ENCODE data around the gene FAM53B. TPM values are rescaled to one million over a fixed set of nuclear protein-coding genes. Genes with fewer than 3 reads are reported as not detected.

FAM53B gene
- polyA plus RNA-seq, 1 donor = 21.3 TPM

- WGBS (ENCODE audit: insufficient coverage, low lambda C conversion rate) = no CpG with 5 or more reads among the region's 13 CpGs
- no peak overlapping the region for H3K4me3 ChIP-seq (ENCODE audit: low read length)
- peaks cover 2% of the 10 kb centered on the region for H3K9me3 ChIP-seq (ENCODE audit: control insufficient read depth, low read depth, low read length)
- H3K27me3 ChIP-seq (ENCODE audit: control insufficient read depth, insufficient read depth, low read length) = no peaks in the 10 kb centered on the region
- H3K36me3 ChIP-seq (ENCODE audit: control insufficient read depth, insufficient read depth, low read length) = peaks cover 21% of the 10 kb centered on the region
- peaks cover 63% of the 10 kb centered on the region for H3K4me1 ChIP-seq (ENCODE audit: control insufficient read depth, insufficient read depth, low read length)
- DNase-seq = no peak
- peak overlapping the region; percentile 53 for H3K27ac ChIP-seq (ENCODE audit: low read length)
These were observed 98.6 kb downstream of the FAM53B start for GRCh38 chr10:124645467-124646095.

- Histone ChIP-seq H3K27me3 (ENCODE audit: control insufficient read depth, insufficient read depth, low read length) (no peaks in the 10 kb centered on the region), H3K27ac (ENCODE audit: low read length) (no peak overlapping the region), H3K9me3 (ENCODE audit: control insufficient read depth, low read depth, low read length) (peaks cover 2% of the 10 kb centered on the region), H3K4me1 (ENCODE audit: control insufficient read depth, insufficient read depth, low read length) (peaks cover 56% of the 10 kb centered on the region), H3K4me3 (ENCODE audit: low read length) (no peak overlapping the region), H3K36me3 (ENCODE audit: control insufficient read depth, insufficient read depth, low read length) (peaks cover 22% of the 10 kb centered on the region)
- WGBS (ENCODE audit: insufficient coverage, low lambda C conversion rate) = 100% methylated on average over 1 of the region's 10 CpGs
- no peak for DNase-seq
These were observed 99.3 kb downstream of the FAM53B start for GRCh38 chr10:124644771-124645415.

DNA sequence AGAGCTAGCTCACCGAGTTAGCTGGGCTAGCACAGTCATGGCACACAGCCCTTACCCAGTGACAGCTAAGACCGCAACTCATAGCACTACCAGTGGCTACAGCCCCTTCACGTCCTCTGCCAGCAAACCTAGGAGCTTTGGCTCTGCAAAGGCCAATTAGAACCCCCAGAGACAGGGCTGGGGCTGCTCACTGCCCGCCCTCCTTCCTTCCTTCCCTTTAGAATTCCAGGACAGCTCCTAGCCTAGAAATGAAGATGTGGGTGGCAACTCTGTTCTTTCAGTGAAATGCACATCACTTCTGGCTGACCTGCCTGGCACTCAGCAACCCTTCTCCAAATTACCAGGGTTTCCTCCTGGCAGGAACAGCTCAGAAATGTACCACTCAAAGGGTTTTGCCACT, 99.9 kb downstream of the FAM53B start:
- Histone ChIP-seq H3K9me3 (ENCODE audit: control insufficient read depth, low read depth, low read length) (peaks cover 2% of the 10 kb centered on the region), H3K4me3 (ENCODE audit: low read length) (no peak overlapping the region), H3K27ac (ENCODE audit: low read length) (no peak overlapping the region), H3K36me3 (ENCODE audit: control insufficient read depth, insufficient read depth, low read length) (peaks cover 27% of the 10 kb centered on the region), H3K4me1 (ENCODE audit: control insufficient read depth, insufficient read depth, low read length) (peaks cover 50% of the 10 kb centered on the region), H3K27me3 (ENCODE audit: control insufficient read depth, insufficient read depth, low read length) (no peaks in the 10 kb centered on the region)
- DNase-seq = no peak
- WGBS (ENCODE audit: insufficient coverage, low lambda C conversion rate) = no CpG with 5 or more reads among the region's 4 CpGs

GRCh38 chr10:124643330-124644009, 100.7 kb downstream of the FAM53B start:
- H3K27ac ChIP-seq (ENCODE audit: low read length) = no peak overlapping the region
- no CpG with 5 or more reads among the region's 30 CpGs for WGBS (ENCODE audit: insufficient coverage, low lambda C conversion rate)

GRCh38 chr10:124642088-124642710, 102.0 kb downstream of the FAM53B start:
- Histone ChIP-seq H3K27me3 (ENCODE audit: control insufficient read depth, insufficient read depth, low read length) (no peaks in the 10 kb centered on the region), H3K27ac (ENCODE audit: low read length) (no peak overlapping the region), H3K4me1 (ENCODE audit: control insufficient read depth, insufficient read depth, low read length) (peaks cover 30% of the 10 kb centered on the region), H3K4me3 (ENCODE audit: low read length) (no peak overlapping the region), H3K36me3 (ENCODE audit: control insufficient read depth, insufficient read depth, low read length) (peaks cover 38% of the 10 kb centered on the region), H3K9me3 (ENCODE audit: control insufficient read depth, low read depth, low read length) (peaks cover 2% of the 10 kb centered on the region)
- DNase-seq = no peak
- WGBS (ENCODE audit: insufficient coverage, low lambda C conversion rate) = 93% methylated on average over 3 of the region's 20 CpGs

More at GRCh38 chr10:124643330-124644009, 100.7 kb downstream of the FAM53B start:
- H3K27me3 ChIP-seq (ENCODE audit: control insufficient read depth, insufficient read depth, low read length) = no peaks in the 10 kb centered on the region
- H3K4me1 ChIP-seq (ENCODE audit: control insufficient read depth, insufficient read depth, low read length) = peaks cover 43% of the 10 kb centered on the region
- peaks cover 2% of the 10 kb centered on the region for H3K9me3 ChIP-seq (ENCODE audit: control insufficient read depth, low read depth, low read length)
- DNase-seq = no peak
- H3K36me3 ChIP-seq (ENCODE audit: control insufficient read depth, insufficient read depth, low read length) = peaks cover 32% of the 10 kb centered on the region
- H3K4me3 ChIP-seq (ENCODE audit: low read length) = no peak overlapping the region

- Histone ChIP-seq H3K4me1 (ENCODE audit: control insufficient read depth, insufficient read depth, low read length) (peaks cover 23% of the 10 kb centered on the region), H3K4me3 (ENCODE audit: low read length) (no peak overlapping the region), H3K9me3 (ENCODE audit: control insufficient read depth, low read depth, low read length) (peaks cover 2% of the 10 kb centered on the region), H3K27me3 (ENCODE audit: control insufficient read depth, insufficient read depth, low read length) (no peaks in the 10 kb centered on the region), H3K36me3 (ENCODE audit: control insufficient read depth, insufficient read depth, low read length) (peaks cover 41% of the 10 kb centered on the region), H3K27ac (ENCODE audit: low read length) (peak overlapping the region; percentile 49)
- WGBS (ENCODE audit: insufficient coverage, low lambda C conversion rate) = no CpG with 5 or more reads among the region's 15 CpGs
- no peak for DNase-seq
These were observed 102.7 kb downstream of the FAM53B start for GRCh38 chr10:124641282-124642087.

DNA sequence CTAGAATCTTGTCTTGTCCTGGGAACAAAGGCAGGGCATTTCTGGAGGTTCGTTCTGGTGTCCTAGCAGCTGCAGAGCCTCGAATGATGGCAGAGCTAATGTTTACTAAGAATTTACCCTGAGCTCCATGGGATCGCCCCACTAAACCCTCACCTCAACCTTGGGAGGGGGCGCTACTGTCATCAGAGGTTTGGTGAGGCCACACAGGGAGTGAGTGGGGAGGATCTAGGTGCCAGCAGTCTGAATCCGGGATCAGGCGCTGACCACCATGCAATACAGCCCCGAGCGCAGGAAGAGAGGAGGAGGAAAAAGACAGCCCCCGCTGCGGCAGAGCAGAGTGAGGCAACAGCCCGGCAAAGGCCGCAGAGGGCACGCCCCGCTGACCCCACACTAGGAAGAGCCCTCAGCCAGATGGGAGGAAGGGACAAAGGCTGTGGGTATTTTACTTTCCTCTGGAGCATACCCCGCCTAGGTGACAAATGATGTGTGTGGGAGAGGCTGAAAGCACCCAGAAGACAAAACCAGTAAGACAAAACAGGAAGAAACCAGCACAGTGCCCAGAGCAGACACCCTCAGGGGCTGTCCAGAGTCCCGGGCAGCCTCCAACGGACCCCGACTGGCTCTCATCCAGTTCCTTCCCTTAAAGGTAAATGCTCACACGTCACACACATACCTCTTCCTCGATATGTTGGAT, 103.5 kb downstream of the FAM53B start:
- WGBS (ENCODE audit: insufficient coverage, low lambda C conversion rate) = no CpG with 5 or more reads among the region's 20 CpGs
- H3K4me1 ChIP-seq (ENCODE audit: control insufficient read depth, insufficient read depth, low read length) = peaks cover 15% of the 10 kb centered on the region

GRCh38 chr10:124640056-124640455, 104.1 kb downstream of the FAM53B start:
- WGBS (ENCODE audit: insufficient coverage, low lambda C conversion rate) = no CpG with 5 or more reads among the region's 7 CpGs
- Histone ChIP-seq H3K27ac (ENCODE audit: low read length) (no peak overlapping the region), H3K27me3 (ENCODE audit: control insufficient read depth, insufficient read depth, low read length) (no peaks in the 10 kb centered on the region), H3K4me1 (ENCODE audit: control insufficient read depth, insufficient read depth, low read length) (peaks cover 12% of the 10 kb centered on the region), H3K36me3 (ENCODE audit: control insufficient read depth, insufficient read depth, low read length) (peaks cover 41% of the 10 kb centered on the region), H3K4me3 (ENCODE audit: low read length) (no peak overlapping the region), H3K9me3 (ENCODE audit: control insufficient read depth, low read depth, low read length) (peaks cover 2% of the 10 kb centered on the region)
- no peak for DNase-seq

More for the DNA sequence above, 103.5 kb downstream of the FAM53B start:
- DNase-seq = no peak
- peaks cover 41% of the 10 kb centered on the region for H3K36me3 ChIP-seq (ENCODE audit: control insufficient read depth, insufficient read depth, low read length)
- no peaks in the 10 kb centered on the region for H3K27me3 ChIP-seq (ENCODE audit: control insufficient read depth, insufficient read depth, low read length)
- no peak overlapping the region for H3K4me3 ChIP-seq (ENCODE audit: low read length)
- peak overlapping the region; percentile 49 for H3K27ac ChIP-seq (ENCODE audit: low read length)
- H3K9me3 ChIP-seq (ENCODE audit: control insufficient read depth, low read depth, low read length) = peaks cover 2% of the 10 kb centered on the region

- H3K4me3 ChIP-seq (ENCODE audit: low read length) = no peak overlapping the region
- WGBS (ENCODE audit: insufficient coverage, low lambda C conversion rate) = no CpG with 5 or more reads among the region's 6 CpGs
- H3K4me1 ChIP-seq (ENCODE audit: control insufficient read depth, insufficient read depth, low read length) = peaks cover 12% of the 10 kb centered on the region
- peaks cover 41% of the 10 kb centered on the region for H3K36me3 ChIP-seq (ENCODE audit: control insufficient read depth, insufficient read depth, low read length)
- no peak for DNase-seq
- H3K9me3 ChIP-seq (ENCODE audit: control insufficient read depth, low read depth, low read length) = peaks cover 2% of the 10 kb centered on the region
- no peaks in the 10 kb centered on the region for H3K27me3 ChIP-seq (ENCODE audit: control insufficient read depth, insufficient read depth, low read length)
- H3K27ac ChIP-seq (ENCODE audit: low read length) = no peak overlapping the region
These were observed 104.5 kb downstream of the FAM53B start for GRCh38 chr10:124639646-124640045.
